Amniotic stem cell (primary cell): ENCODE results near the gene LDLRAP1.

ENCODE experiments used
- DNase-seq: peaks from one replicate; lab custom pipeline; 2025; lab: John Stamatoyannopoulos, UW

The LDLRAP1 gene

DNA sequence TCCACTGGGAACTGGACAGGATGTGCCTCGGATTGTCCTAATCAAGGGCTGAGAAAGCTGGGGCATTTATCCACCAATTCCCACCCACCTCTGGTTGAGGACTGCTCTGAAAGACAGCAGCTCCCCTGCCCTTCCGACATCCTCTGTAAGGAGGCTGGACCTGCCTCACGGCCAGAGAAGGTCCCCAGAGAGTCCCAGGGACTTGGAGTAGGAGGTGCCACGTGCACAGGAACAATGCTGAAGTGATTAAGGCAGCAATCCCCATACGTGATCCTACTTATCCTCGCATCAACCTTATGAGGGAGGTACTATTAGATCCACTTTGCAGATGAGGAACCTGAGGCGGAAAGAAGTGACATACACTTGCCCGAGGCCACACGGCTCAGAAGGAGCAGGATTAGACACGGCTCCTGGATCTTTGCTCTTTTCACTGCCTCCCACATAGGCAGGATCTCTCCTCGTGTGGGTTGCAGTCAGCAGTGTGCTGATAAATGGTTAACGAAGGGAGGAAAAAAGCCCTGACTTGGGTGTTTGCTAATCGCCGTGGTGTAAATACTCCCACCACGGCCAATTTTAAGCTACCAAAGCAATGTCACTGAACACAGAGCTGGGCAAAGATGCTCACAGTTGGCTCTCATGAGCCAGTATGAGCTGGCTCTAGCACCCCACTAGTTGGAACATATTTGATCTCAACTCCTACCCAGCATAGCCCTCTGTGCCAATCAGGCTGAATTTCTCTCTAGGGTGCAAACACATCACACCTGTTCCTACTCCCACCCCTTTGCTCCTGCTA lies 18.6 kb upstream of the LDLRAP1 start:
- no peak for DNase-seq

DNA sequence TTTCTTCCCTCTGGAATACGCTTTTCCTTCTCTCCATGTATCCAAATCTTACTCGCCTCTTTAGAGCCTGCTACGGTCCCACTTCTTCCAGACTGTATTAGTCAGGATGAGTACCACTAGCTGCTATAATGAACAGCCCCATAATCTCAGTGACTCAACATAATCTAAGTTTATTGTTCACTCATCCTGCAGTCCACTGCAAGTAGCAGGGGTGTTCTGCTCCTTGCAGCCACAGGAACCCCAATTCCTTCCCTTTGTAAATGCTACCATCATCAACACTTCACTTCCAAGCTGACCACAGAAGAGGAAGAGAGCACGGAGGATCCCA lies 18.1 kb upstream of the LDLRAP1 start:
- no peak for DNase-seq

DNA sequence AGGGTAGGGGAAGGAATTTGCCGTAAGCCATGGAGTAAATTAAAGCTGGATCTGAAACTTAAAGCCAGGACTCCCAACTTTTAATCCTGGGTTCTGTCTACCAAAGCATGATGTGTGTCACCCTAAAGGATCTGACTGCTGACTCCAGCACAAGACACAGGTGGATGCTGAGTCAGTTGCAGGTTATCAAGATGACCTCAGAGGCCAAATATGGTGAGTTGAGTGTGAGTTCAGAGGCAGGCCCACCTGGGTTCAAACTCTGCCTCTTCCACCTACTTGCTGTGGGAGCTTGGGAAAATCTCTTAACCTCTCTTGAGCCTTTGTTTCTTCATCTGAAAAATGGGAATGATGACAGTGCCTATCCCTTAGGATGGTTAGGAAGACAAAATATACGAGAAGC lies 16.7 kb upstream of the LDLRAP1 start:
- DNase-seq = no peak

DNA sequence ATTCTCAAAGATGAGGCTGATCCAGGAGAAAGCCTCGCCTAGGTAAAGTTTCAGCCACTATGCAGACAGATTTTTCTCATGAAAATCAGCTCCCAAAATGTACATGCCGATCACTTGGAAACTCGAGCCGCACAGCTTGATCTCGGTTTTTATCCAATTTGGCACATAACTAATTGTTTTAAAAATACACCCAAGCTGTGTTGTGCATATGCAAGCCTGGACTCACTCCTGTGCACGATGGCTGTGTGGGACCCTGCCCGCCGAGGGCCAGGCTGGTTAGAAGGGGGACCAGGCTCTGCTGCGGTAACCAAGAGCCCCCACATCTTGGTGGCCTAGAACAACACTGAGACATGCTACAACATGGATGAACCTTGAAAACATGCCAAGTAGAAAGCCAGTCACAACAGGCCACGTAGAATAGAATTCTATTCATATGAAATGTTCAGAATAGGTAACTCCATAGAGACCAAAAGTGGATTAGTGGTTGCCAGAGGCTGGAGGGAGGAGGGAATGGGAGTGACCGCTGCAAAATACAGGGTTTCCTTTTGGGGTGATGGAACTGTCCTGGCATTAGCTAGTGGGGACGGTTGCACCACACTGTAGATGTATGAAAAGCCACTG lies 16.1 kb upstream of the LDLRAP1 start:
- DNase-seq = no peak

DNA sequence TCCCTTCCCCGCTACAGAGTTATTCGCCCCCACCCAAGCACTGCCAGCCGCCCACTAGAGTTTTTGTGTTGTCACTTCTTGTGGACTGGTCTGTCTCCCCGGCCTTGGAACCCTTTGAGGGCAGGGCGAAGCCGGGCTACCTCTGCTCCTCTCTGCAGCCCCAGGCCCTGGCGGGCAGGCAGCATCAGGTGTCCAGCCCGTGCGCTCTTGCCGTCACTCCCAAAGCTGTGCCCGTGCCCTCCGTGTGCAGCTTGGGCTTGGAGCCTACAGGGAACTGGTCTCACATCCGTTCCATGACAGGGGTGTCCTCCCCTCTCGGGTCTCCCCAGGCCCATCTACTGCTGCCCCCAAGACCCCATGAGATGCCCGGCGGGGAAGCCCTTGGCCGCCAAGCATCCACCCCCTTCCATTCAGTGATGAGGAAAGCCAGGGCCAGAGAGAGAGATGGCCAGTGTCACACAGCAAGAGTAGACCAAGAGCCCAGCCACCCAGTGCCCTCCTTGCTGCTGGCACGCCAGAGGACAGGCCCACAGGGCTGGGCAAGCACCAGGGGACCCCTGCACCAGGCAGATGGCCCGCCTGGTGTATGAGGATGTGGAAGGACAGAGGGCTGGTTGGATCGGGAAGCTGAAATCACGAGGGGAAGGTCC lies 15.3 kb upstream of the LDLRAP1 start:
- no peak for DNase-seq

- DNase-seq = no peak
Measured at GRCh38 chr1:25528881-25529517, 14.4 kb upstream of the LDLRAP1 start.

GRCh38 chr1:25529518-25530185 lies 13.8 kb upstream of the LDLRAP1 start:
- no peak for DNase-seq

DNA sequence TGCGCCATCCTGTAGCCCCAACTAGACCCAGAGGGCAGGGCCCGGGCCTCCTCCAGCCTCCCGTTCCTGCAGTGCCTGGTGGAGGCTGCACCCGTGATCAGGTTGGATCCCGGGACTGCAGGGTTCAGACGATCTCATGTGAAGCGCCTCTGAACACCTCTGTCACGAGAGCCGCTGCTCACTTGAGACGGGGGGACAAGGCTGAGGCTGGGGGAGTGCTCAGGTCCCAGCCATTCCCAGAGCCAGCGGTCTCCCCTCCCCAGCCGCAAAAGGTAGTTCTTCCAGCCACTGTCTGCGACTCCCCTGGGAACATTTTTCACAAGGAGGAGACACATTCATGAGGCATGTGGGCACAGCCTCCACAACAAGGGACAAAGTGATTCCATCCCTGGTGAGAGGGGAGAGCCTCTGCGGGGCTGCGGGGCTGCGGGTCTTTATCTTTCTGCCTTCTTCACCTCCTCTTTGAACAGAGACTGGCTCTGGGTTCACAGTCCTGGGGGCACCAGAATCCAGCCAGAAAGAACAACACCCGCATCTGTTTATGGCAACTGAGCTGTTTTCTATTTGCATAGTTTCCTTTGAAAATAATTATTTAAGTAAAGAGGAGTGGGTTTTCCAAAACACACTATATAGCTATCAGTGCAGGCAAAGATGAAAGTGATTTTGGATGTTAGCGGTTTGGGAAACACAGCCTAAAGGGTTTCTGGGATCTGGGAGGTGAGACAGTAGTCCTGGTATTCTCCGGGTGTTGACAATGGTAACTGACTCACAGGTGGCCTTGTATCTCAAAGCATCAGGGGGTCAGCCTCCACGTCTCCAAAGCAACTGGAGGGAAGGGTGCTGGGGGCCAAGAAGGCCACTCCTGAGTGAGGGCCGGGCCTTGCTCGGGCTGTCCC lies 13.0 kb upstream of the LDLRAP1 start:
- no peak for DNase-seq

DNA sequence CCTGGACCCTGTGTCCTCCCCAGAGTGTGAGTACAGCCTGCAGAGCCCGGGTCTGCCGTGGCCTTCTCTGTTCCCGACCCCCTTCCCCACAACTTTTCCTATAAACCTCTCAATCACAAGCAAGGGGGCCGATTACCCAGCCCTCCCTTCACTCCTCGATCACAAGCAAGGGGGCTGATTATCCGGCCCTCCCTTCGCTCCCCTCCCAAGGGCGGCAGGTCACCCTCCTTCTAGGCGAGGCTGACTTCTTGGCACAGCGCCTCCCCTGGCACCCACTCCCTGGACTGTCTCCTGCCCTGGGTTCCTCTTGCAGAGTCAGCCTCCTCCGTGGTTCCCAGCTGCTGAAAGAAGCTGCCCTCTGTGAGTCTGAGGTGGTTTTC lies 12.3 kb upstream of the LDLRAP1 start:
- no peak for DNase-seq

DNA sequence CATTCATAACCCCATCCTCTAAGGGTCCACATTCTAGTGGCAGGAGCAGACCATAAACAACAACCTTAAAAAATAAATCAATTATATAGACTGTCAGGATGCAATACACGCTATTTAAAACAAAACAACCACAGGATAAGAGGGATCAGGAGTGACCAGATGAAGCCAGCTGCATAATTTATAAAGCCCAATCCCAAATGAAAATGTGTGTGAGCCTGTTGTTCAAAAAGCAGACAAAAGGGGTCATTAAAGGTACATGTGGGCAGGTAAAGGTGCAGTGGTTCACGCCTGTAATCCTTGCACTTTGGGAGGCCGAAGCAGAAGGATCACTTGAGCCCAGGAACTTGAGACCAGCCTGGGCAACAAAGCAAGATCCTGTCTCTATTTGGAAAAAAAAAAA lies 10.4 kb upstream of the LDLRAP1 start:
- DNase-seq = no peak

GRCh38 chr1:25533775-25534409 lies 9.5 kb upstream of the LDLRAP1 start:
- no peak for DNase-seq

DNA sequence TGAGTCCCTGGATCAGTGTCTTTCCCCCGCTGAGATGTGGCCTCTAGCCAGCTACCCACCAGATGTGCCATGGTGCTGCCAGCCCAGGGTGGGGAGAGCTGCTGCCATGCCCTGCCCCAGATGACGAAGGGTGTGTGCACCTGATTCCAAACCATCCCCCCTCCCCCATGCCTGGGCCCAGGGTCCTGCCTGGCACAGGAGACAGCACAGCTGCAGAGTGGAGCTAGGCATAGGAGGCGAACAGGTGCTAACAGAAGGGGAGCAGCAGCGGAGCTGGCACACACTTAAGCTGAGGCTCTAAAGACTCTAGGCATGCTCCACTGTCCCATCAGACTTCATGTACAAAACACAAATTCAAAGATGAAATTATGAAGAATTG lies 9.0 kb upstream of the LDLRAP1 start:
- no peak for DNase-seq

GRCh38 chr1:25536124-25536523 lies 7.3 kb upstream of the LDLRAP1 start:
- no peak for DNase-seq

DNA sequence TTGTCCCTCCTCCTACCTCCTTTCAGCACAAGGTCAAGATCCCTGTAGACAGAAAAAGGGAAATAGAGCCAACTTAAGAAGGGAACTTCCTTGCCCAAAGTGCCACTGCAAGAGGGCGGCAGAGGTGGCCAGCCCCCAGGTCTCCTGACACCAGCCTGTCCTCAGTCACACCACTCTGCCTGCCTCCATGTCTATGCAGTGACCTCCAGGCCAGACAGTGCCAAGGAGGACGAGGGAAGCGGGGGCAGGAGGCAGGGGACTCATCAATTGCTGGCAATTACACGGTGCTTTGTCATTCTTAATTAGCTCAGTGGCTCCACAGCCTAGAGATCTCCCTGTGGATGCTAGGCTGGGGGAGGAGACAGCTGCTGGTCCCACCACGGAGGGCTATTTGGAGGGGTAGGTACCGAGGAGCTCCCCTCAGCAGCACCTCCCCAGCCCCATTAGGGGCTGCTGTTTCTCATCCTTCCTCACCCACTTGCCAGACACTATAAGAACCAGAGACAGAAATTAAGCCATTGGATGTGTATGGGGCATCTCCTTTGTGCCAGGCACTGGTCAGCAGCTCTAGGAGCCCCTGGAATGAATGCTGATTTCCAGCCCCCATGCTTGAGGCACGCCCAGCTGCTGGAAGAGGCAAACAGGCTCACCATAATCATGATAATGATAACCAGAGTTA lies 6.1 kb upstream of the LDLRAP1 start:
- no peak for DNase-seq

GRCh38 chr1:25538191-25538767 lies 5.1 kb upstream of the LDLRAP1 start:
- no peak for DNase-seq

GRCh38 chr1:25540750-25541342 lies 2.6 kb upstream of the LDLRAP1 start:
- DNase-seq = no peak

GRCh38 chr1:25541425-25541824 lies 2.0 kb upstream of the LDLRAP1 start:
- no peak for DNase-seq

GRCh38 chr1:25541889-25542658 lies 1.3 kb upstream of the LDLRAP1 start:
- DNase-seq = no peak

GRCh38 chr1:25543005-25543424 lies 391 bp upstream of the LDLRAP1 start:
- DNase-seq = no peak
